WTC11 (cell line): Measurements from ENCODE around the gene TDRD9.

Source experiments
- ATF1 ChIP-seq: sonication (generic); formaldehyde crosslinking; IDR thresholded peaks from 2 replicates; pipeline ENCODE4 v1.8.1; 2023; ENCODE audit warnings: mild to moderate bottlenecking, moderate library complexity, missing genetic modification reagents
- CTCF ChIP-seq: fragments of 200-600 bp; IDR thresholded peaks from 2 replicates; pipeline ENCODE4 v1.8.0; 2022; ENCODE audit warnings: antibody characterized with exemption
- HMGXB4 ChIP-seq: sonication (generic); formaldehyde crosslinking; IDR thresholded peaks from 2 replicates; pipeline ENCODE4 v1.8.1; 2023; ENCODE audit warnings: mild to moderate bottlenecking, moderate library complexity, missing genetic modification reagents
- NR3C1 ChIP-seq: sonication (generic); formaldehyde crosslinking; conservative IDR thresholded peaks from 2 replicates; pipeline ENCODE4 v1.8.1; 2023; ENCODE audit warnings: low read depth, mild to moderate bottlenecking, missing genetic modification reagents
- USF2 ChIP-seq: sonication (generic); formaldehyde crosslinking; IDR thresholded peaks from 2 replicates; pipeline ENCODE4 v1.8.1; 2023; ENCODE audit warnings: mild to moderate bottlenecking, missing genetic modification reagents, moderate library complexity
- TF ChIP-seq, protein P1 (sequence below): sonication (generic); formaldehyde crosslinking; IDR thresholded peaks from 2 replicates; pipeline ENCODE4 v1.8.1; 2023; ENCODE audit warnings: mild to moderate bottlenecking, missing genetic modification reagents, borderline replicate concordance

- TF ChIP-seq CTCF = no peak
- no peak for TF ChIP-seq ATF1 (CRISPR knock-in tag)
- TF ChIP-seq HMGXB4 (CRISPR knock-in tag) = no peak
- TF ChIP-seq NR3C1 (CRISPR knock-in tag) = no peak
- TF ChIP-seq USF2 = no peak
- TF ChIP-seq, protein P1, sequence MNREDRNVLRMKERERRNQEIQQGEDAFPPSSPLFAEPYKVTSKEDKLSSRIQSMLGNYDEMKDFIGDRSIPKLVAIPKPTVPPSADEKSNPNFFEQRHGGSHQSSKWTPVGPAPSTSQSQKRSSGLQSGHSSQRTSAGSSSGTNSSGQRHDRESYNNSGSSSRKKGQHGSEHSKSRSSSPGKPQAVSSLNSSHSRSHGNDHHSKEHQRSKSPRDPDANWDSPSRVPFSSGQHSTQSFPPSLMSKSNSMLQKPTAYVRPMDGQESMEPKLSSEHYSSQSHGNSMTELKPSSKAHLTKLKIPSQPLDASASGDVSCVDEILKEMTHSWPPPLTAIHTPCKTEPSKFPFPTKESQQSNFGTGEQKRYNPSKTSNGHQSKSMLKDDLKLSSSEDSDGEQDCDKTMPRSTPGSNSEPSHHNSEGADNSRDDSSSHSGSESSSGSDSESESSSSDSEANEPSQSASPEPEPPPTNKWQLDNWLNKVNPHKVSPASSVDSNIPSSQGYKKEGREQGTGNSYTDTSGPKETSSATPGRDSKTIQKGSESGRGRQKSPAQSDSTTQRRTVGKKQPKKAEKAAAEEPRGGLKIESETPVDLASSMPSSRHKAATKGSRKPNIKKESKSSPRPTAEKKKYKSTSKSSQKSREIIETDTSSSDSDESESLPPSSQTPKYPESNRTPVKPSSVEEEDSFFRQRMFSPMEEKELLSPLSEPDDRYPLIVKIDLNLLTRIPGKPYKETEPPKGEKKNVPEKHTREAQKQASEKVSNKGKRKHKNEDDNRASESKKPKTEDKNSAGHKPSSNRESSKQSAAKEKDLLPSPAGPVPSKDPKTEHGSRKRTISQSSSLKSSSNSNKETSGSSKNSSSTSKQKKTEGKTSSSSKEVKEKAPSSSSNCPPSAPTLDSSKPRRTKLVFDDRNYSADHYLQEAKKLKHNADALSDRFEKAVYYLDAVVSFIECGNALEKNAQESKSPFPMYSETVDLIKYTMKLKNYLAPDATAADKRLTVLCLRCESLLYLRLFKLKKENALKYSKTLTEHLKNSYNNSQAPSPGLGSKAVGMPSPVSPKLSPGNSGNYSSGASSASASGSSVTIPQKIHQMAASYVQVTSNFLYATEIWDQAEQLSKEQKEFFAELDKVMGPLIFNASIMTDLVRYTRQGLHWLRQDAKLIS (CRISPR knock-in tag) = no peak
Measured at GRCh38 chr14:104080376-104081260, 152.4 kb downstream of the TDRD9 start.
